ENCODE data around the gene TNKS2. TPM values are rescaled to one million over a fixed set of nuclear protein-coding genes. Genes with fewer than 3 reads are reported as not detected.

TNKS2 gene
- total RNA-seq, 1 experiment from 2014 or later = 12.8 TPM

DNA sequence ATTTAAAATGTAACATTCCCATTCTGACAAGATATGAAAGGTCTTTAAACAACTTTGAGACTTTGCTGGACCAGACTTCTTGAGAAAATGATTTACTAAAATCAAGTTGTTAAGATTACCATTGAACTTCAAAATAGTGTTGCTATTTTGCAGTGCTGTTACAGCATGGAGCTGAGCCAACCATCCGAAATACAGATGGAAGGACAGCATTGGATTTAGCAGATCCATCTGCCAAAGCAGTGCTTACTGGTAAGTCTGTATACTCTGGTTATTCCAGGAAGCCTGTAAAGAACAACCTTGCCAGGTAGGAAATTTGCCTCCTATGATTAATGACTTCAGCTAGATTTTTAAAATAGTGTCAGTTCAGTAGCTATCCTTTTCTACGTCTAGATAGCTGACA lies 18.8 kb downstream of the TNKS2 start:
- Histone ChIP-seq H3K9me3 (no peaks in the 10 kb centered on the region), H3K27me3 (no peaks in the 10 kb centered on the region), H3K4me3 (no peak overlapping the region), H3K36me3 (peaks cover 75% of the 10 kb centered on the region)
- DNase-seq = no peak

DNA sequence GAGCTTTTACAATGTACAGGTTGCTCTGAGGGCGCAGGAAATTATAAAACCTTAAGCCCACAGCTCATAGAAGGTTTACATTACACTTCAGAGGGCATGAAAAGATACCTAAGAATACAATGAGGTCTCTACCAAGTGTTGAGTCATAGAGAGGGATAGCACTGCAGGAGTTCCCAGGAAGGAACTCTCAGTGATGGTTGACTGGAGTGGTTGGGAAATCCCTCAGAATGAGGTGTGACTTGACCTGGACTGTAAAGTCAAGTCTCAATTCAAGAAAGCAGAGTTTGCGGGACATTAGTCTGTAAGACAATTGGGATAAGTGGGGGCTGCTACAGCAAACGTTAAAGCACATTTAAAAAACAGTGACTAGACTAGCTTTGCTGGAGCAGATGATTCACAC lies 21.9 kb downstream of the TNKS2 start:
- no peaks in the 10 kb centered on the region for H3K27me3 ChIP-seq
- peaks cover 56% of the 10 kb centered on the region for H3K36me3 ChIP-seq
- DNase-seq = no peak

DNA sequence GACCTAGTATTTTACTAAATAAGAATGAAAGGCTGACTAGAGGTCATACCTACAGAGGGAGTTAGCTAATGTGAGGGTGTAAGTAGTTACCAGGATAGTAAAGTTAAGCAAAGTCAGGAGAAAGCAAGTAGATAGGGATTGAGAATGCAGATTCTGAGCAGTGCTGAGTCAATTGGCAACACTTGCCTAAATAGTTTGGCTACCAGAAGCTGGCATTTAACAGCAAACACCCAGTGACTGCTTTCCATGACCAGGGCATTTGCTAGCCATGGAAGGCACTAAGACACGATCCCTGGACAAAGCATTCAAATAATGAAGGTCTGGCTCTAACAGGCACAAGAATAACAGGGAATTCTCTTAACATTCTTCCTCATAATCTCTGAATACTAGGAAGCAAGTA lies 25.9 kb downstream of the TNKS2 start:
- H3K36me3 ChIP-seq = peaks cover 69% of the 10 kb centered on the region
- H3K27me3 ChIP-seq = no peaks in the 10 kb centered on the region
- no peak for DNase-seq
- no peak overlapping the region for H3K4me3 ChIP-seq
- H3K9me3 ChIP-seq = no peaks in the 10 kb centered on the region

More for the DNA sequence above, 21.9 kb downstream of the TNKS2 start:
- no peaks in the 10 kb centered on the region for H3K9me3 ChIP-seq
- no peak overlapping the region for H3K4me3 ChIP-seq

DNA sequence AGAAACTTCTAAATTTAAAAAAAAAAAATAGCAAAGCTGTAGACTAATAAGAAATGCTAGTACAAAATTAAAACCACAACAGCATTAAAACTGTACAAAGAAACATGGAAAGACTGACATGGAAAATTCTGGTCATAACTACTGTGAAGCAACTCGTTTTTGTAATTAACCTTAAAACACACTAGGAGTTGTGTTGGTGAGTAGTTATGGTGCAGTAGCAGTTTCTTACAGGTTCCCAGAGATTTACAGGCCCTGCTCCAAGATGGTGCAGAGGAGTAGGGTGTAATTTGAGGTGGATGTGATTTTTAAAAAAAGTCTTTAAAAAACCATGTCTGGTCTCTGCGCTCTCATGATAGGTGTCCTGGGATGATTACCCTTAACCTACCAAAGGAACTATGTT lies 31.0 kb downstream of the TNKS2 start:
- Histone ChIP-seq H3K9me3 (no peaks in the 10 kb centered on the region), H3K36me3 (peaks cover 77% of the 10 kb centered on the region), H3K27me3 (no peaks in the 10 kb centered on the region), H3K4me3 (no peak overlapping the region)
- no peak for DNase-seq

DNA sequence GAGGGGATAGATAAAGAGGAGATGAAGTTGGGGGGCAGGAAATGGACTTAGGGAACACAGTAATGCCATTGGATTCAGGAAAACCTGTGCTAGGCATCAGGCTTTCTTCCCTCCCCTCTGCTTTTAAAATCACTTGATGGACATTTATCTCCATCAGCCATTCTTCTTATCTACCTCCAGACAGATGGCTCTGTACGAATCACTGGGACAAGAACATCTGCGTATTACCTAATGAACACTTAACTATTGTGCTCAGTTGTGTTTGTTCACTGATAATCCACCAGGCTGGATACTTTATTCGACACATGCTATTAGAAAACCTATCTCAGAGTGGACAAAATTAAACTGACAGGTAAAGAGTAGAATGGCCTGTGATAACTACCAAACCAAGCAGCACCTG lies 40.0 kb downstream of the TNKS2 start:
- H3K9me3 ChIP-seq = no peaks in the 10 kb centered on the region
- no peak overlapping the region for H3K4me3 ChIP-seq
- no peaks in the 10 kb centered on the region for H3K27me3 ChIP-seq
- H3K36me3 ChIP-seq = peaks cover 62% of the 10 kb centered on the region
- no peak for DNase-seq

DNA sequence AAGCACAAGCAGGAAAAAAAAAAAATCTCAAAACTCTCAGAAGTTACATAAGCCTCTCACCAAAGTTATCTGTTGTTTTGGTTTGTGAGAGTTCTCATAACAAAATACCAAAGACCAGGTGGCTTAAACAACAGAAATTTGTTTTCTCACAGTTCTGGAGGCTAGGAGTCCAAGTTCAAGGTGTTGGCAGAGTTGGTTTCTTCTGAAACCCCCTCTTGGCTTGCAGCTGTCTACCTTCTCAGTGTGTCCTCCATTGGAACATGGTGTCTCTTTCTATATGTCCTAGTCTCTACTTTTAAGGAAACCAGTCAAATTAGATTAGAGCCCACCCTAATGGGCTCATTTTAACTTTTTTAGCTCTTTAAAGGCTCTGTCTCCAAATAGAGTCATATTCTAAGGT lies 44.9 kb downstream of the TNKS2 start:
- H3K36me3 ChIP-seq = peaks cover 47% of the 10 kb centered on the region

DNA sequence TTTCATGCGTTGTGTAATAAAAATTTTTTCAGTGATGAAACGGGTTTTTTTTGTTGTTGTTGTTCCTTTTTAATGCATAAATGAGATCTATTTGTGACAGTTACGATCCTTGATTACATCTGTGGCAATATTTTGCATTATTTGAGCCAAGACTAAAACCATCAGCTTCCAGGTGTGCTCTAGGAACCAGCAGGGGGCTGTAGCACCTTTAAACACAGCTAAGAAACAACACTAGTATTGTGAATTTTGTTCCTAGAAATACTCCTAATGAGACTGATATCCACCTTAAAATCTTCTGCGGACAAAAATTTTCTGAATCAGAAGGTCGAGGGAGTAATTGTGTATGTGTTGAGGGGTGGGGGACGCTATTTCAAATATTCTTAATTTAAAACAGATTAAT lies 58.4 kb downstream of the TNKS2 start:
- H3K9me3 ChIP-seq = no peaks in the 10 kb centered on the region
- no peak overlapping the region for H3K4me3 ChIP-seq
- H3K27me3 ChIP-seq = no peaks in the 10 kb centered on the region
- H3K36me3 ChIP-seq = peaks cover 71% of the 10 kb centered on the region
- DNase-seq = no peak

More for the DNA sequence above, 44.9 kb downstream of the TNKS2 start:
- no peak overlapping the region for H3K4me3 ChIP-seq
- no peaks in the 10 kb centered on the region for H3K9me3 ChIP-seq
- no peak for DNase-seq
- no peaks in the 10 kb centered on the region for H3K27me3 ChIP-seq

DNA sequence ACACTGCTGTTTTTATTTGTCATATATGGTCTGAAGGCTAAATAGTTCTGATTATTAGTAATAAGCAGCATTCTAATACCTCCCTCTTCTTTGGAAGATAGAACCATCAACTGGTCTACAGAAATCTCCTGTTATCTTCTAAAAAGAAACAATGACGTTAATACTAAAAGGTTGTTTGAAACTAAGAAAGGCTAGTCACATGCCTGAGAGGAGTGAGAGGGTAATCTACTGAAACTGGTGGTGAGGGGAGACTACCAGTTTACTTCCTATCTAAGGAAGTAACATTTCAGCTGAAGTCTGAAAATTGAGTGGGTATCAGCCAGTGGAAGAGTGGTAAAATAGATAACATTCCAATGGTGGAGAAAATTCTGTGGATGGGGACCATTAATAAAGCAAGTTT lies 62.7 kb downstream of the TNKS2 start:
- Histone ChIP-seq H3K9me3 (no peaks in the 10 kb centered on the region), H3K36me3 (peaks cover 61% of the 10 kb centered on the region), H3K4me3 (no peak overlapping the region), H3K27me3 (no peaks in the 10 kb centered on the region)
- DNase-seq = no peak

DNA sequence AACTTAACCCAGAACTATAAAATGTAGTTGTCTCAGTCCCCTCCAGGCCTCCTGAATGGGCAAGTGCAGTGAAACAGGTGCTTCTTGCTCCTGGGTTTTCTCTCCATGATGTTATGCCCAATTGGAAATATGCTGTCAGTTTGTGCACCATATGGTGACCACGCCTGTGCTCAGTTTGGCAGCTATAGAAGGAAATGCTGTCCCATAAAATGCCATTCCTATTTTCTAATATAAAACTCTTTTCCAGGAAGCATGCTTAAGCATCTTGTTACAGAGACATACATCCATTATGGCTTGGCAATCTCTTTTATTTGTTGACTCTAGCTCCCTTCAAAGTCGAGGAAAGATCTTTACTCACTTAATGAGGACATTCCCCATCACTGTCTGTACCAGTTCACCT lies 65.9 kb downstream of the TNKS2 start:
- peaks cover 38% of the 10 kb centered on the region for H3K36me3 ChIP-seq
- no peaks in the 10 kb centered on the region for H3K9me3 ChIP-seq

DNA sequence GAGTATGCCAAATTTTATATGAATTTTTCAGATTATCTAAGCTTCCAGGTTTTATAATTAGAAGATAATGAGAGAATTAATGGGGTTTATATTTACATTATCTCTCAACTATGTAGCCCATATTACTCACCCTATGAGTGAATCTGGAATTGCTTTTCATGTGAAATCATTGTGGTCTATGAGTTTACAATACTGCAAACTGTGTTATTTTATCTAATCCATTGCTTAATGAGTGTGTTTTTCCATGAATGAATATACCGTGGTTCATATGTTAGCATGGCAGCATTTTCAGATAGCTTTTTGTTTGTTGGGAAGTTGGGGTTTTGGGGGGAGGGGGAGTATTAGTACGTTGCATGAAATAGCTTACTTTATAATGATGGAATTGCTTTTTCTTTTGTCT lies 66.5 kb downstream of the TNKS2 start:
- H3K36me3 ChIP-seq = peaks cover 32% of the 10 kb centered on the region
- DNase-seq = no peak

More for the DNA sequence above, 65.9 kb downstream of the TNKS2 start:
- Histone ChIP-seq H3K4me3 (no peak overlapping the region), H3K27me3 (no peaks in the 10 kb centered on the region)
- no peak for DNase-seq

DNA sequence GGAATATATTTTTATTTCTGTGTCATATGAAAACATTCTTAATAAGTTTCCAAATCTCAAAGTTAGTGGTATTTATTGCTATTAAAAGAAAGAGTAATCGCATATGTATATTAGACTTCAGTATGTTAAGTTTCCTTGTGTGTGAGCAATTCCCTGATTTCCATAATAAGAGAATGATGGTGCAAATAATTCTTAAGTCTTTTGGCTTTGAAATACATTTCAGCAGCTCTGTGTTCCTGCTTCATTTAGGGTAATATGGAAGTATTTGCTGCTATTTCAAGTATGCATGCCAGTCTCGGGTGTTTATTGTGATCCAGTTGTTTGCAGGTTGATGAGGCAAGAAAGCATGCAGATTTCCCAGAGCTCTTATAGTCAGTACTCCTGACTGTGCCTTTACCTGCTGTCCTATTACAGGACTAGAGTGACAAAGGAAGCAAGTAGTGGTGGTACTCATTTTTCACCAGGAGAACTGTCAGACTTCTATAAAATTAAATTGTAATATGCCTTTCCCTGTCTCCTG lies 67.4 kb downstream of the TNKS2 start:
- Histone ChIP-seq H3K36me3 (peaks cover 25% of the 10 kb centered on the region), H3K9me3 (no peaks in the 10 kb centered on the region), H3K27me3 (no peaks in the 10 kb centered on the region), H3K4me3 (no peak overlapping the region)
- DNase-seq = no peak

More for the DNA sequence above, 66.5 kb downstream of the TNKS2 start:
- no peak overlapping the region for H3K4me3 ChIP-seq
- no peaks in the 10 kb centered on the region for H3K27me3 ChIP-seq
- H3K9me3 ChIP-seq = no peaks in the 10 kb centered on the region

DNA sequence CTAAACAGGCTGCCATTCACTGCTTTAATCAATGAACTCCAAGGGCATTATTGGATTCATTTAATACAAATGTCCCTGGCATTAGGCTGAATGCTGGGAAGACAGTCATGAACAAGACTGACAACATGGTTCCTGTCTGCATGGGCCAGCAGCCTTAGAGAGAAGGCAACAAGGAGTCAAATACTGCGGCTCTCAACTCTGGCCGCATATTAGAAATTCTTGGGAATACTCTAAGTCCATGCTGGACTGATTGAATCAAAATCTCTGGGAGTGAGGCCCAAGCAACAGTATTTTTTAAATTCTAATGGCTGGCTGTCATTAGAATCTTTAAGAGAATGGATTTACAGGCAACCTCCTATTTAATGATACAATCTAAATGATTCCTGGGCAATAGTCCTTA lies 76.9 kb downstream of the TNKS2 start:
- Histone ChIP-seq H3K9me3 (no peaks in the 10 kb centered on the region), H3K36me3 (no peaks in the 10 kb centered on the region), H3K27me3 (no peaks in the 10 kb centered on the region), H3K4me3 (no peak overlapping the region)
- no peak for DNase-seq

DNA sequence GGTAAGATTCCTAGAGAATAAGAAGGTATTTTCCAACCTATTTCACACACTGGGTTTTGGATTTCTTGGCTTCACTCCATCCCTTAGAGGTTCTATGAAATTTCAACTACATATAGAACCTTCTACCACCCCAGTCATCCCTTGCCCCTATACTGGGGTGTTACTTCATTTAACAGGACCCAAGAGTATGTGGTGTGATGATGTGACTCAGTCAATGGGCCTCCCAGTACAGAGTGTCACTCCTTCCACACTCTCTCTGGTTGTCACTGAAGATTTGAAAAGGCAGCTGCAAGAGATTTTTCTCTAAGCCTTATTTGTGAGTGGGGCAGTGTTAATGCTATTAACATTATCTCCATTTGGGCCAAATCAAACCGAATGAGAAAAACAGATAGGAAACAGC lies 77.6 kb downstream of the TNKS2 start:
- Histone ChIP-seq H3K27me3 (no peaks in the 10 kb centered on the region), H3K4me3 (no peak overlapping the region), H3K9me3 (no peaks in the 10 kb centered on the region), H3K36me3 (no peaks in the 10 kb centered on the region)
- no peak for DNase-seq

DNA sequence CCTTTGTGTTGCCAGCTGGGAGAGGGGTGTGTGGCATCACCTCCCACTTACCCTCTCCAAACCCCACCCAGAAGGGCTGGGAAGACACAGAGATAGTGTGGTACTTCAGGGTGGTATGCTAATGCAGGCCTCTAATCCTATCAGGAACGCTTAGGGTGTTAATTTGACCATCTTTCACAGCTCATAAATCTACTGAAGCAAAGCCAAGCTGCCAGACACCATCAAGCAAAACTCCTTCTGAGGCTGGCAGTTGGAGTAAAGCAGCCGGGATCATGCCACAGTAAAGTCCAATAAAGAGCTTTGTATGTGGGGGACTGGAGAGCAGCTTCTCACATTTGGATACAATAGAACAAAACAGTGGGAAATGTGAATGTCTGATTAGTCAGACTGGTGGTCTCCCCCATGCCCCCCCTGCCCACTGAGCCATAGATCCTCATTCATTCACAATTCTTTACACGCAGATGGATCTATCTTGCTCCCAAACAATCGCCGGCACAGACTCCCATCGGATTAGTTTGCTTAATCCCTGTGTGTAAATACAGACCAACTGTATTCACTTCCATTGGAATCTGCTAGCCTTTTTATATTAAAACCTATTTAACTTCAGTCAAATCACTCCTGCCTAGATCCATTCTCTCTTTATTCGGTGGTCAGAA lies 81.4 kb downstream of the TNKS2 start:
- Histone ChIP-seq H3K36me3 (no peaks in the 10 kb centered on the region), H3K9me3 (no peaks in the 10 kb centered on the region)
- no peak for DNase-seq

DNA sequence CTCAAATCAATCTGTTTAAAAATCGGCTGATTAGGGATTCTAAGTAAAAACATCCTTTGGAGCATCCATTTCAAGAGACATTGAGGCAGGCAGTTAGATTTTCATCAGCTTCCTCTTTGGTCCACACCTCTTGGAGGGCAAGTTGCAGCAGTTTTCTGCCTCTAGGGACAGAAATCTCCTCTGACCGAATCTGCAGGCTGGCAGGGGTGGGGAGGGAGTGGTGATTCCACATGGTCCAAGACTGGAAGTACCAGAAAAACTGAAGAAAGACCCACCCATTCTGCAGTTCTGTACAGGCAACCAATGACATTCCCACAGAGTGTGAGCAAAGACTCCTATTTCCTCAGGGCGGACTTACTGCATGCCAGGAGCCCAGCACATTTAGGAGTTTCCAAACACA lies 82.1 kb downstream of the TNKS2 start:
- no peaks in the 10 kb centered on the region for H3K27me3 ChIP-seq
- H3K9me3 ChIP-seq = no peaks in the 10 kb centered on the region
- no peaks in the 10 kb centered on the region for H3K36me3 ChIP-seq
- no peak overlapping the region for H3K4me3 ChIP-seq
- no peak for DNase-seq

More for the DNA sequence above, 81.4 kb downstream of the TNKS2 start:
- Histone ChIP-seq H3K27me3 (no peaks in the 10 kb centered on the region), H3K4me3 (no peak overlapping the region)

DNA sequence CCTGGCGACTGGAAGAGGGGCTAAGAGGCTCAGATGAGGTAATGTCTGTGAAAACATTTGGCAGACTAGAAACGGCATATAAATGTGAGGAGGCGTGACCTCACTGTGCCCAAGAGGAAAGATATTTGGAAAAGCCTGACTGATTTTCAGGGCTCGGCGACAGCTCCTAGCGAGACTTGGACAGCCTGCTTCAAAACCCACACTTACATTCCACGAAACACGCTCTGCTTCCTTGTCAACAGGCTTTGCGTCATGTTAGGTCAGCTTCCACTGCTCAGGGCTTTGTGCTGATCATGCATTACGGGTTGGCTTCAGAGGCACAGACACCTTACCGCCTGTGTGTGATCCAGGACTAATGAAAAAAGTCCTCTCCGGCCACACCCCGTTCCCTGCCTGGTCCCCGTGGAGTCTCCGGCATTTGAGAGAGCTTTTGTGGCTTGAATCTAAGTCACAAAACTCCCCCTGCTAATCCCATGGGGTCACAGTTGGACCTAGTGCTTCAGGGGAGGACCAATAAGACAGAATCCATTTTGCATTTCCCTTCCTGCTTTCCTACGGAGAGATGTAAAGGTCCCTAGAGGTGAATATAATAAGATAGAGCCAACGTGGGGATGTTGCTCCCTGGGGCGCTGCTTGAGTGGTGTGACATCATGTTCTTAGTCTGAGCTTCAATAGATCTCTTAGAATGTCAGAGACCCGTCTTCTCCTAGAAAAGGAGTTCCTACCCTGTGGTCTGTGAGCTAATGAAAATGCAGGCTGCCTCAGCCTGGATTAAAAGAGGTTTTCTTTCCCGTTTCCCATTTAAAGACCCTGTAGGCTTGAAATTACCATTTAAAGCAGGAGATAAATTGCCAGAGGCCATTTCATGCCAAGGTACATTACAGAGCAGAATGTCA lies 85.6 kb downstream of the TNKS2 start:
- DNase-seq = no peak
- no peak overlapping the region for H3K4me3 ChIP-seq
- no peaks in the 10 kb centered on the region for H3K27me3 ChIP-seq
- H3K36me3 ChIP-seq = no peaks in the 10 kb centered on the region
- no peaks in the 10 kb centered on the region for H3K9me3 ChIP-seq

DNA sequence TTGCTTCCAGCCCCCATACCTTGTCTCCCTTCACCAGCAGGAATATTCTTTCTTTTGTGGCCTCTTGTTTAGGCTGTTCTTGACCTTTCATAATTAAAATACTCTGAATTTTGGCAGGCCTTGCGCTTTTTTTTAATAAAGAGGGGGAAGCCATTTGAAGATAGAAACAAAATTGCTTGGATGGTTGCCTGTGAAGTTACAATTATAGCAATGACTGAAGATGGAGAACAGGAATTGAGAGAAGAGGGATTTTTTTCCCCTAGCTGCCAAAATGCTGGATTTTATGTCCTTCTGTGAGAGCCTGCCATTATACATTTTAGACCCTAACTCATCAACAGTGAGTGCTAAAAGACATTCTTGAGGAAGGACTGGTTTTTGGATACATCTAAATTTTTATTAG lies 86.3 kb downstream of the TNKS2 start:
- H3K27me3 ChIP-seq = no peaks in the 10 kb centered on the region
- H3K36me3 ChIP-seq = no peaks in the 10 kb centered on the region
- no peak for DNase-seq
- no peak overlapping the region for H3K4me3 ChIP-seq
- no peaks in the 10 kb centered on the region for H3K9me3 ChIP-seq
